ENCODE measurements around the gene CHN2.
"Not testable (repeated sequence)": the region's sequence is repeated elsewhere in the genome, so short reads cannot be mapped to it uniquely, and the experiment has no call there.

The CHN2 gene

GRCh38 chr7:29528526-29528925 is 334.0 kb downstream of the CHN2 start:
- DNase-seq (ENCODE audit: low read depth in 3 of 3, low spot score in 1 of 3), result not testable (repeated sequence)

All from stimulated activated CD4-positive, alpha-beta T cell treated with anti-CD3 and anti-CD28 coated beads, TNF-alpha, amount 100 ng/mL, for 1 hour (primary cell).